ENCODE data around the gene TSKU.

The TSKU gene, protein sequence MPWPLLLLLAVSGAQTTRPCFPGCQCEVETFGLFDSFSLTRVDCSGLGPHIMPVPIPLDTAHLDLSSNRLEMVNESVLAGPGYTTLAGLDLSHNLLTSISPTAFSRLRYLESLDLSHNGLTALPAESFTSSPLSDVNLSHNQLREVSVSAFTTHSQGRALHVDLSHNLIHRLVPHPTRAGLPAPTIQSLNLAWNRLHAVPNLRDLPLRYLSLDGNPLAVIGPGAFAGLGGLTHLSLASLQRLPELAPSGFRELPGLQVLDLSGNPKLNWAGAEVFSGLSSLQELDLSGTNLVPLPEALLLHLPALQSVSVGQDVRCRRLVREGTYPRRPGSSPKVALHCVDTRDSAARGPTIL

DNA sequence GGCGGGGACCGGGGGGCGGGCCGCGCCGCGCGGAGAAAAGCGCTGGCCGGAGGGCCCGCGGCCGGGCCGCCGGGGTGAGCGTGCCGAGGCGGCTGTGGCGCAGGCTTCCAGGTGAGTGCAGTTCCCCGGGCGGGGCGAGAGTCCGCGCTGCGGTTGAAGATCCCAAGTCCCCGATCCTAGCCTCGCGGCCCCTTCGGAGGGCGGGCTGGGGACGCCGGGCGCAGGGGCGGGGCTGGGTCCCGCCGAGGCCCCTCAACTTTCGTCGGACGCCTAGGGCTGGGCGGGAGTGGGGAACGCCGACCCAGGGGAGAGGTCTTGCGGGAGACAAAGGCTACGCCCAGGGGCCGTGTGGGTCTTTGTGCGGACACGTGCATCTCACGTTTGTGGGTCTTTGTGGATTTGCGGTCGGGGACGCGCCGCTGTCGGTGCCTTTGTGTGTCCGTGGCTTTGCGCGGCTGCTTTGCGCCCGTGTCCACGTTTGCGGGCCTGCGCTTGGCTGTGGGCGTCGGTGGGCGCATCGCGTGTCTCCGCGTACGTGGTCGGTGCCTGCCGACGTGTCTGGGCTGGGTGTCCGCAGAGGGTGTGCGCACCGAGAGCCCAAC, at the start of gene TSKU:
Gene TSKU (plus strand): TSS at position 63 of the 602 bp plus-strand sequence. CDS start 12,261 bp downstream, outside the sequence.
- TF ChIP-seq, protein P1, sequence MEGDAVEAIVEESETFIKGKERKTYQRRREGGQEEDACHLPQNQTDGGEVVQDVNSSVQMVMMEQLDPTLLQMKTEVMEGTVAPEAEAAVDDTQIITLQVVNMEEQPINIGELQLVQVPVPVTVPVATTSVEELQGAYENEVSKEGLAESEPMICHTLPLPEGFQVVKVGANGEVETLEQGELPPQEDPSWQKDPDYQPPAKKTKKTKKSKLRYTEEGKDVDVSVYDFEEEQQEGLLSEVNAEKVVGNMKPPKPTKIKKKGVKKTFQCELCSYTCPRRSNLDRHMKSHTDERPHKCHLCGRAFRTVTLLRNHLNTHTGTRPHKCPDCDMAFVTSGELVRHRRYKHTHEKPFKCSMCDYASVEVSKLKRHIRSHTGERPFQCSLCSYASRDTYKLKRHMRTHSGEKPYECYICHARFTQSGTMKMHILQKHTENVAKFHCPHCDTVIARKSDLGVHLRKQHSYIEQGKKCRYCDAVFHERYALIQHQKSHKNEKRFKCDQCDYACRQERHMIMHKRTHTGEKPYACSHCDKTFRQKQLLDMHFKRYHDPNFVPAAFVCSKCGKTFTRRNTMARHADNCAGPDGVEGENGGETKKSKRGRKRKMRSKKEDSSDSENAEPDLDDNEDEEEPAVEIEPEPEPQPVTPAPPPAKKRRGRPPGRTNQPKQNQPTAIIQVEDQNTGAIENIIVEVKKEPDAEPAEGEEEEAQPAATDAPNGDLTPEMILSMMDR (IDR thresholded peaks at IDR 0.05; ENCODE audit: extremely low read depth, missing control alignments): no peak
- no peak for DNase-seq (ENCODE audit: low spot score)

DNA sequence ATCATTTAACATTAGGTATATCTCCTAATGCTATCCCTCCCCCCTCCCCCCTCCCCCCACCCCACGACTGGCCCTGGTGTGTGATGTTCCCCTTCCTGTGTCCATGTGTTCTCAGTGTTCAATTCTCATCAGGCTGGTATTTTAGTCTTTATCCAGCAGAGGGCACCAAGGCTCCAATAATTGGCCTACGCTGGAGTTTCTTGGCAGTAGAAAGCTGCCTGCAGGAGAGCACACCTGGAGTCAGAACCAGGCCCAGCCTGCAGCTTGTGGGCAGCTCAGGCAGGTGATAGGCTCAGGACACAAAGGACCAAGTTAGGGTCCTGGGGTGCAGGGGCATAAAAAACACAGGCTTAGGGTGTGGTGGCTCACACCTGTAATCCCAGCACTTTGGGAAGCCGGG, 49.2 kb upstream of the TSKU start:
- DNase-seq (ENCODE audit: low spot score): peak; percentile 66
- TF ChIP-seq, protein P1 (IDR thresholded peaks at IDR 0.05; ENCODE audit: extremely low read depth, missing control alignments): peak; percentile 32

DNA sequence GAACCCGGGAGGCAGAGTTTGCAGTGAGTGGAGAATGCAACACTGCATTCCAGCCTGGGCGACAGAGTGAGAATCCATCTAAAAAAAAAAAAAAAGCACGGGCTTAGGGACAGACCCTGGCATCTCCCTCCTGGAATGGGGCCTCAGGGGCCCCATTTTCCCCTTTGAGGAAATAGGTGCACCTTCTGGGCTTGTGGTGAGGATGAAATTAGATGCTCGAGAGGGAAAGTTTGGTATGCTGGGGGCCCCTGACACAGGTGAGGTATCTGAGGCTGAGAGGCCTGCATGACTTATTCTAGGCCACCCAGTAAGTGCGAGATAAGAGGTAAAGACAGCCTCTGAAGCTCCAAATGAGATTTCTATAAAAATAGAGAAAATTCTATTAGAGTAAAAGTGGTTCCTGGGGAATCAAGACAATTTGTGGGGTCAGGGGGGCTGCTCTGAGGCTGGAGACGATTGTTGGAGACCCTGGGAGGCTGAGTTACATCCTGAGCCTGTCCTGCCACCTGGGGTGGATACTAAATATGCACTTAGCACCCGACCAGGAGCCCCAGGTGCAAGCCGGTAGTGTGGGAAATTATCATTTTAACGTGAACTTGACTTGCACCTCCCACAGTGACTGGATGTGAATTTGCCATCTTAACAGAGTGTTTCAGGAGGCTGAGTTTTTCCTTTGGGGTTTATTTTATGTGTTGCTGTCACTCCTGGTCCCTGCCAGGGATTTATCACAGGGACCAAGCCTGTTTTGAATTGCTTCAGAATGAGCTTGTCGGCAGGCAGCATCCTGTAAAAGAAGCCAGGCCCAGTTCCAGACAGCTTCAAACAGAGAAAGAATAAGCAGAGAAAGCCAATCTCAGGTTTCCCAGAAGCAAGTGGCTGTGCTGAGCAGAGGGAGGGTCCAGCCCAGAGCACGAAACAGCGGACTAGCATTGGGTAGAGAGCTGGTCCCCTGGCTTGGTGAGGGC, 48.4 kb upstream of the TSKU start:
- no peak for DNase-seq (ENCODE audit: low spot score)

DNA sequence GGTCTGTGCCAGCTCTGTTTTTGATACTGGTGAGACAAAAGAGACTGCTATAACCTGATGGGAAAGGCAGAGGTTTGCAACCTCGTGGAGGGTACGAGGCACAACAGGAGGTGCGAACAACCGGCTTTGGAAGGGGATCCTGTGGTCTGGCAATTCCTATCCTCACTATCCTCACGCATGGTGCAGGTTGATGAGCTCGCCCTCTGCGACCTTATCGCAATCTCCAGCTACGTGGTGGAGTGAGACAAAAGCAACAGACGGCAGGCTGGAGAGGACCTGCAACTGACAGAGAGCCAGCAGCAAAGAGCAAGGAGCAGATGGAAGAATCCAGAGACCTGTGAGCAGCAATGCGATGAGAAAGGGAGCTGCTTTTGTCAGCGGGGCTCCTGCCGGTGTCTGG, 47.3 kb upstream of the TSKU start:
- TF ChIP-seq, protein P1 (IDR thresholded peaks at IDR 0.05; ENCODE audit: extremely low read depth, missing control alignments): no peak
- DNase-seq (ENCODE audit: low spot score): no peak

More for the DNA sequence above, 48.4 kb upstream of the TSKU start:
- TF ChIP-seq, protein P1 (IDR thresholded peaks at IDR 0.05; ENCODE audit: extremely low read depth, missing control alignments): no peak

DNA sequence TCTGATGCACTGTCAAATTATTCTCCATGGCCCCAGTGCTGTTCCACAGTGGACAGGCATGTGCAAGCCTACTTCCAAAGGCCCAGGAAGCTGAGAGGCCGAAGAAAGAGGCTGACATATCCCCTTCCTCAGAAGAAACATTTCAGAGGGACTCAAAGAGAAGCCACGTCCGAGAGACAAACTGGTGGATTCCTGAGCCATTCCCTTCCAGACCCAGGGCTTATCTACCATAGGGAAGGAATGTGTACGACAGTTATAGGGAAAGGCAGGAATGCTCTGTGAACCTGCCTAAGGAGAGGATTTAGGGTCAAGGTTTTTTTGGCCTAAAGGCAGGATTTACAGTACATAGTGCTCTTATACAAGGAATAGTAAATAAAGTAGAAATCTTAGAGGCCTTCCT, 46.9 kb upstream of the TSKU start:
- TF ChIP-seq, protein P1 (IDR thresholded peaks at IDR 0.05; ENCODE audit: extremely low read depth, missing control alignments): no peak

DNA sequence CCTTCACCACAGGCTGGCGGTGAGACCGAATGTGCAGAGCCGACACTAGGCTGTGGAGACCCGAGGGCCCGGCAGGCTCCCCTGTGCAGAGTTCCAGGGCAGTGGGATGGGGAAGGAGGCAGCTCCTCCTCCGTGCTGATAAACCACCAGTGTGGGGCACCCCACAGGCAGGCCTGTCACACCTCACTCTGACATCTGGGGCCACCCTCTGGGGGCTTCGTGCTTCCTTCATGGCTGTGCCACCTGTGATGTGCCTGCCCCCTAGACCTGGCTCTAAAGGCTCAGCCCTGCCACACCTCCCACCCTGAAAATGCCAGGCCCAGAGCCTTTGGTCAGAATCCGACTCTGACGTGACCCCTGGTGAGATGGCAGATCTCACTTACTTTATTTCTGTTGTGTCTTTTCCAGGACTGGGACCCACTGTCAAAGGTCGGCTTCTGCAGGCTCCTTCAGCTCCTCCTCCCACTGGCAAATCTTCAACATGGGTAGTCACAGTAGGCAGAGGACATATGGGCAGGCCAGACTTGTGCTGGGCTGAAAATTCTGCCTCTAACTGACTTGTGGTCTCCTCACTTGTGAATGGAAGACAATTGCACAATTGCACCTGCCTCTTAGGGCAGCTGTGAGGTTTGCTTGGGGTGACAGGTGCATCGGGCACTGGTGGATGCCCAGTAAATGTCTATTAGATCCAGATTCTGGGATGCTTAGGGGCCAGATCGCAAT, 46.2 kb upstream of the TSKU start:
- TF ChIP-seq, protein P1 (IDR thresholded peaks at IDR 0.05; ENCODE audit: extremely low read depth, missing control alignments): no peak
- DNase-seq (ENCODE audit: low spot score): no peak

More for the DNA sequence above, 46.9 kb upstream of the TSKU start:
- DNase-seq (ENCODE audit: low spot score): no peak

Data from GM20000 (cell line).